DND-41 (cell line): Measurements from ENCODE around the gene GAS2.

Source experiments
- ATAC-seq: fragments of 200-7000 bp; cut with Tn5 transposase; 3 replicates; pipeline ENCODE4 v1.9.1; 2021; ENCODE audit warnings: low read depth; ENCODE audit not compliant: insufficient read depth
- DNase-seq: peaks from one replicate; pipeline ENCODE4 v3.0.0-alpha.2; 2020
- H2AFZ ChIP-seq: 2 replicates; pipeline ENCODE4 v1.6.0; 2012; ENCODE audit warnings: low read depth, low read length
- H3K27ac ChIP-seq: 2 replicates; pipeline ENCODE4 v1.5.1; 2012; ENCODE audit warnings: low read length, inconsistent platforms
- H3K27me3 ChIP-seq: fragments of 200-600 bp; sonication (generic); 2 replicates; pipeline ENCODE4 v1.6.0; 2012; ENCODE audit warnings: low read length, mild to moderate bottlenecking, inconsistent platforms; ENCODE audit not compliant: insufficient read depth, poor library complexity
- H3K36me3 ChIP-seq: 2 replicates; pipeline ENCODE4 v1.5.1; 2012; ENCODE audit warnings: low read length, inconsistent platforms; ENCODE audit not compliant: insufficient read depth
- H3K4me1 ChIP-seq: 2 replicates; pipeline ENCODE4 v1.5.1; 2012; ENCODE audit warnings: mild to moderate bottlenecking, low read length; ENCODE audit not compliant: insufficient read depth
- H3K4me2 ChIP-seq: 2 replicates; pipeline ENCODE4 v1.6.0; 2012; ENCODE audit warnings: mild to moderate bottlenecking, moderate library complexity, low read length, inconsistent platforms; ENCODE audit not compliant: insufficient read depth
- H3K4me3 ChIP-seq, 2 experiments: fragments of 200-600 bp in 1 of 2; shearing (Covaris generic) in 1 of 2; 2 replicates each; pipeline ENCODE4 v1.5.1; 2012 to 2016; ENCODE audit warnings: inconsistent platforms in 2 of 2, low read length in 2 of 2, mild to moderate bottlenecking in 2 of 2, low read depth in 1 of 2, moderate library complexity in 1 of 2
- H3K79me2 ChIP-seq: 2 replicates; pipeline ENCODE4 v1.6.0; 2012; ENCODE audit warnings: low read length, inconsistent platforms; ENCODE audit not compliant: insufficient read depth
- H3K9ac ChIP-seq: 2 replicates; pipeline ENCODE4 v1.6.0; 2012; ENCODE audit warnings: low read depth, mild to moderate bottlenecking, inconsistent platforms, low read length, moderate library complexity
- H3K9me3 ChIP-seq: 2 replicates; pipeline ENCODE4 v1.5.1; 2012; ENCODE audit warnings: low read length, moderate library complexity, mild to moderate bottlenecking, inconsistent platforms; ENCODE audit not compliant: insufficient read depth, severe bottlenecking
- H4K20me1 ChIP-seq: 2 replicates; pipeline ENCODE4 v1.6.0; 2012; ENCODE audit warnings: low read length; ENCODE audit not compliant: insufficient read depth
- EZH2 ChIP-seq: IDR thresholded peaks from 3 replicates; pipeline ENCODE4 v1.6.1; 2012; ENCODE audit warnings: borderline replicate concordance, low read depth, mild to moderate bottlenecking, moderate library complexity, low read length, inconsistent platforms; ENCODE audit not compliant: severe bottlenecking
- TF ChIP-seq, protein P1 (sequence below): IDR thresholded peaks from 2 replicates; pipeline ENCODE4 v1.5.1; 2012; ENCODE audit warnings: borderline replicate concordance, low read length, moderate library complexity, mild to moderate bottlenecking; ENCODE audit not compliant: poor library complexity, severe bottlenecking; ENCODE audit errors: extremely low read depth

The GAS2 gene

DNA sequence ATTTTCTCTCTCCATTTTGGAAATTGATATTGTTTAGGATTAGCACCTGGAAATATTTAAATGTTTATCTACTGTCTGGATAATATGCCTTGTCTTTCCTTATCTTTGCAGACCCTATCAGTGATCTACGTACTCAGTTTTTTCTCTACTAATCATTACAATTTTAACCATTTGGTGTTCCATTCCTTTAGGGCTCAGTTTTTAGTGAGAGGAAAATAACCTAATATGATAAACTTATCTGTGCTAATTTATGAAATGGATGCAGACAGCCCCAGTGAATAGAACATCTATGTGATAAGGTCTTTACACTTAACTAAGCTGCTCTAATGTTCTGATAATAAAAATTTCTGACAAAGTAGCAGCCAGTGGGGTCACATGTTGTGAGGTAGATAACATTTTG lies 94.7 kb downstream of the GAS2 start:
- H3K27me3 ChIP-seq, result no peaks in the 10 kb centered on the region
- no peaks in the 10 kb centered on the region for H3K36me3 ChIP-seq
- H3K4me1 ChIP-seq, result no peaks in the 10 kb centered on the region
- H2AFZ ChIP-seq, result no peak overlapping the region
- no peaks in the 10 kb centered on the region for H4K20me1 ChIP-seq
- H3K9ac ChIP-seq, result no peak overlapping the region
- H3K79me2 ChIP-seq, result no peaks in the 10 kb centered on the region
- no peak for TF ChIP-seq EZH2
- TF ChIP-seq, protein P1, sequence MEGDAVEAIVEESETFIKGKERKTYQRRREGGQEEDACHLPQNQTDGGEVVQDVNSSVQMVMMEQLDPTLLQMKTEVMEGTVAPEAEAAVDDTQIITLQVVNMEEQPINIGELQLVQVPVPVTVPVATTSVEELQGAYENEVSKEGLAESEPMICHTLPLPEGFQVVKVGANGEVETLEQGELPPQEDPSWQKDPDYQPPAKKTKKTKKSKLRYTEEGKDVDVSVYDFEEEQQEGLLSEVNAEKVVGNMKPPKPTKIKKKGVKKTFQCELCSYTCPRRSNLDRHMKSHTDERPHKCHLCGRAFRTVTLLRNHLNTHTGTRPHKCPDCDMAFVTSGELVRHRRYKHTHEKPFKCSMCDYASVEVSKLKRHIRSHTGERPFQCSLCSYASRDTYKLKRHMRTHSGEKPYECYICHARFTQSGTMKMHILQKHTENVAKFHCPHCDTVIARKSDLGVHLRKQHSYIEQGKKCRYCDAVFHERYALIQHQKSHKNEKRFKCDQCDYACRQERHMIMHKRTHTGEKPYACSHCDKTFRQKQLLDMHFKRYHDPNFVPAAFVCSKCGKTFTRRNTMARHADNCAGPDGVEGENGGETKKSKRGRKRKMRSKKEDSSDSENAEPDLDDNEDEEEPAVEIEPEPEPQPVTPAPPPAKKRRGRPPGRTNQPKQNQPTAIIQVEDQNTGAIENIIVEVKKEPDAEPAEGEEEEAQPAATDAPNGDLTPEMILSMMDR, result no peak
- DNase-seq (no peak), ATAC-seq (no peak)
- no peak overlapping the region for H3K4me2 ChIP-seq
- H3K9me3 ChIP-seq, result no peaks in the 10 kb centered on the region
- H3K4me3 ChIP-seq, result no peak overlapping the region
- no peak overlapping the region for H3K27ac ChIP-seq

- no peak for TF ChIP-seq EZH2
- TF ChIP-seq, protein P1, result no peak
- DNase-seq (no peak), ATAC-seq (no peak)
- Histone ChIP-seq H3K27ac (no peak overlapping the region), H3K36me3 (no peaks in the 10 kb centered on the region), H3K4me2 (no peak overlapping the region), H3K9me3 (no peaks in the 10 kb centered on the region), H3K79me2 (no peaks in the 10 kb centered on the region), H3K4me1 (no peaks in the 10 kb centered on the region), H3K9ac (no peak overlapping the region), H4K20me1 (no peaks in the 10 kb centered on the region), H3K27me3 (no peaks in the 10 kb centered on the region), H2AFZ (no peak overlapping the region), H3K4me3 (no peak overlapping the region)
These were observed 96.8 kb downstream of the GAS2 start for GRCh38 chr11:22763166-22763565.

GRCh38 chr11:22764735-22765134 lies 98.3 kb downstream of the GAS2 start:
- Histone ChIP-seq H3K4me3 (no peak overlapping the region), H3K4me1 (no peaks in the 10 kb centered on the region), H3K27ac (no peak overlapping the region), H3K4me2 (no peak overlapping the region), H4K20me1 (no peaks in the 10 kb centered on the region), H3K27me3 (no peaks in the 10 kb centered on the region), H3K9me3 (no peaks in the 10 kb centered on the region), H3K9ac (no peak overlapping the region), H3K79me2 (no peaks in the 10 kb centered on the region), H3K36me3 (no peaks in the 10 kb centered on the region), H2AFZ (no peak overlapping the region)
- TF ChIP-seq, protein P1, result no peak
- no peak for TF ChIP-seq EZH2
- no peak for DNase-seq
- no peak for ATAC-seq

- Histone ChIP-seq H3K4me2 (no peak overlapping the region), H3K4me3 (no peak overlapping the region), H3K4me1 (no peaks in the 10 kb centered on the region), H3K9ac (no peak overlapping the region), H3K9me3 (no peaks in the 10 kb centered on the region), H2AFZ (no peak overlapping the region), H3K36me3 (no peaks in the 10 kb centered on the region), H3K27me3 (no peaks in the 10 kb centered on the region), H3K27ac (no peak overlapping the region), H3K79me2 (no peaks in the 10 kb centered on the region), H4K20me1 (no peaks in the 10 kb centered on the region)
- DNase-seq (no peak), ATAC-seq (no peak)
- TF ChIP-seq EZH2, result no peak
- TF ChIP-seq, protein P1, result no peak
These were observed 101.9 kb downstream of the GAS2 start for GRCh38 chr11:22768281-22768680.
